ENCODE measurements around the gene ANKRD6.
"Not testable (repeated sequence)": the region's sequence is repeated elsewhere in the genome, so short reads cannot be mapped to it uniquely, and the experiment has no call there.

ANKRD6 gene

GRCh38 chr6:89611666-89612065 lies 178.7 kb downstream of the ANKRD6 start:
- DNase-seq, result no peak

GRCh38 chr6:89612121-89612520 lies 179.2 kb downstream of the ANKRD6 start:
- DNase-seq, result no peak

- no peak for DNase-seq
Observed at GRCh38 chr6:89613790-89614189, 180.8 kb downstream of the ANKRD6 start.

- no peak for DNase-seq
Observed at GRCh38 chr6:89615882-89616281, 182.9 kb downstream of the ANKRD6 start.

- DNase-seq, result no peak
Observed at GRCh38 chr6:89616531-89616930, 183.6 kb downstream of the ANKRD6 start.

GRCh38 chr6:89618026-89618425 lies 185.1 kb downstream of the ANKRD6 start:
- DNase-seq, result no peak

- no peak for DNase-seq
Observed at GRCh38 chr6:89619567-89619966, 186.6 kb downstream of the ANKRD6 start.

GRCh38 chr6:89623749-89624148 lies 190.8 kb downstream of the ANKRD6 start:
- DNase-seq, result no peak

GRCh38 chr6:89630488-89630887 lies 197.5 kb downstream of the ANKRD6 start:
- no peak for DNase-seq

GRCh38 chr6:89636412-89636811 lies 203.5 kb downstream of the ANKRD6 start:
- not testable (repeated sequence) for DNase-seq

GRCh38 chr6:89637960-89638319 lies 205.0 kb downstream of the ANKRD6 start:
- DNase-seq, result no peak

GRCh38 chr6:89638320-89639195 lies 205.6 kb downstream of the ANKRD6 start, which contains the start of gene LYRM2:
LYRM2 (minus strand) TSS chr6:89638747; CDS start chr6:89638716, 31 bp downstream.
- peak; percentile 99 for DNase-seq

- no peak for DNase-seq
Observed at GRCh38 chr6:89640804-89641203, 207.9 kb downstream of the ANKRD6 start.

- not testable (repeated sequence) for DNase-seq
Observed at GRCh38 chr6:89641581-89641980, 208.6 kb downstream of the ANKRD6 start.

GRCh38 chr6:89642956-89643355 lies 210.0 kb downstream of the ANKRD6 start:
- no peak for DNase-seq

- DNase-seq, result no peak
Observed at GRCh38 chr6:89643406-89643805, 210.5 kb downstream of the ANKRD6 start.

GRCh38 chr6:89644864-89645263 lies 211.9 kb downstream of the ANKRD6 start:
- DNase-seq, result no peak

- DNase-seq, result no peak
Observed at GRCh38 chr6:89649682-89650081, 216.7 kb downstream of the ANKRD6 start.

GRCh38 chr6:89650579-89650978 lies 217.6 kb downstream of the ANKRD6 start:
- no peak for DNase-seq

GRCh38 chr6:89655122-89655521 lies 222.2 kb downstream of the ANKRD6 start:
- DNase-seq, result no peak

- DNase-seq, result no peak
Observed at GRCh38 chr6:89657445-89658158, 224.7 kb downstream of the ANKRD6 start.

- peak; percentile 14 for DNase-seq
Observed at GRCh38 chr6:89660981-89661380, 228.0 kb downstream of the ANKRD6 start.

GRCh38 chr6:89661559-89661958 lies 228.6 kb downstream of the ANKRD6 start:
- DNase-seq, result no peak

- no peak for DNase-seq
Observed at GRCh38 chr6:89662659-89663223, 229.8 kb downstream of the ANKRD6 start.

Data from retina (tissue), 1 donor.